ENCODE results near the gene ARHGAP32. TPM values are rescaled to one million over a fixed set of nuclear protein-coding genes. Genes with fewer than 3 reads are reported as not detected.
"Not testable (repeated sequence)": the region's sequence is repeated elsewhere in the genome, so short reads cannot be mapped to it uniquely, and the experiment has no call there.

ARHGAP32 gene
- total RNA-seq, 8 experiments from 2014 or later, result 5.8 to 23.0 (median 18.4) TPM

DNA sequence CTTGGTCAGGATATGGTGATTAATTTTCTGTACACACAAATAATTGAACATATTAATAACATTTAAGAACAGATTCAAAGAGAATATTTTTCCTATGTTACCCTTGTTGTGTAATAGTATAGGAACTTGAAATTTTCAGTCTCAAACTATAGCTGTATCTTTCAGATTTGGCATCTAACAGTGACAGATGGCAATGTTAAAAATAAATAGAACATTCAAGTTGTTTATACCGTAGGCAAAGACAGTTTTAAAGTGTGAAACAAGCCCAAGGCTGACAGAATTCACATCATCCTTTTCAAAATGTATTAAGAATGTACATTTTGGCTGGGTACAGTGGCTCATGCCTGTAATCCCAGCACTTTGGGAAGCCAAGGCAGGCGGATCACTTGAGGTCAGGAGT is 156.9 kb downstream of the ARHGAP32 start:
- Histone ChIP-seq H3K4me1 (replicated peaks in 1 of 2) (no peaks in the 10 kb centered on the region), H3K27ac (no peak overlapping the region), H3K4me3 (no peak overlapping the region)
- in situ Hi-C loops (cut with MboI; ENCODE audit: low pct_unique_long_range_greater_than_20kb in 2 of 9, low sequenced_read_pairs in 9 of 9, unreplicated experiment in 9 of 9), result no loop called here
- WGBS, 10 experiments, result 43 to 100% (median 94%) methylated on average over 1 to 2 of the region's 2 CpGs; no CpG with 5 or more reads in 1 of the 10 experiments
- no peak for ATAC-seq (replicated peaks in 6 of 8)

GRCh38 chr11:129034001-129034400 is 158.1 kb downstream of the ARHGAP32 start:
- Histone ChIP-seq H3K4me3 (no peak overlapping the region), H3K27ac (peak overlapping the region in 1 of 2 donors; percentile 17), H3K4me1 (replicated peaks in 1 of 2) (no peaks in the 10 kb centered on the region)
- in situ Hi-C loops (cut with MboI; ENCODE audit: low pct_unique_long_range_greater_than_20kb in 2 of 9, low sequenced_read_pairs in 9 of 9, unreplicated experiment in 9 of 9), result no loop called here
- peak in 2 of 8 experiments; percentile 53 to 57 for ATAC-seq (replicated peaks in 6 of 8)
- 83 to 100% (median 92%) methylated on average over 1 of the region's 1 CpG; no CpG with 5 or more reads in 1 of the 10 experiments for WGBS, 10 experiments

DNA sequence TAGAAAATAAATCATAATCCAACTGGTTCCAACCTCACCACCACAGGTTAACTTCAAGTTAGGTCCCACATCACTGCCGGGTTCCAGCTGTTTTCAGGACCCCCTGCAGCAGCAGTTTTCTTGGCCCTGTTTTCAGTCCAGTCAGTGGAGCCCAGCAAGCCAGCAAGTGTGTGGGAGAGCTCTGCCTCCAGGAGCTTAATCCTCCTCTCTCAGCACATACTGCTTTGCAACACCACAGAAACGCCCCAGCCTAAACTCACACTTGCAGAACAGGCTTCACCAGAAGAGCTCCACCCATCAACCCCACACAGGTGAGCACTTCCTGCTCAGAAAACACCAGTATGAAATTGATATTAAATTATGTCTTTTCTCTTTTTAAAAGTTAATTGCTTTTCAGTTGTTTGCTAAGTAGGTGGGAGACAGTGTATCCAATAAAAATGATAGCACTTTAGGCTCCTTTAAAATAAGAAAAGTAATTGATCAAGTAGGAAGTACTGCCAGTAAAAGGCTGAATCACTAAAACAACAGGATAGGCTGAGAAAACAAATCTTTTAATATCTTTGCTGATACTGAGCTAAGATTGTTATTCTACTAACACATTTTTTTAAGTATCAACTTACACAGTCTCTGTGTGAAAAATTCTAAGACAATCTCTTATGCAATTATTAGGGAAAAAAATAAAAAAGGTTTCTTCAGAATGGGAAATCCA is 168.0 kb downstream of the ARHGAP32 start:
- in situ Hi-C loops (cut with MboI; ENCODE audit: low pct_unique_long_range_greater_than_20kb in 2 of 9, low sequenced_read_pairs in 9 of 9, unreplicated experiment in 9 of 9), result no loop called here
- H3K4me1 ChIP-seq (replicated peaks in 1 of 2), result no peaks in the 10 kb centered on the region
- no peak overlapping the region for H3K4me3 ChIP-seq
- 33 to 83% (median 73%) methylated on average over 1 to 2 of the region's 2 CpGs; no CpG with 5 or more reads in 4 of the 10 experiments for WGBS, 10 experiments
- peak in 3 of 8 experiments; percentile 44 to 90 (median 73) for ATAC-seq (replicated peaks in 6 of 8)
- H3K27ac ChIP-seq, result no peak overlapping the region

GRCh38 chr11:129021295-129021694 is 170.8 kb downstream of the ARHGAP32 start:
- Histone ChIP-seq H3K4me3 (no peak overlapping the region), H3K4me1 (replicated peaks in 1 of 2) (no peaks in the 10 kb centered on the region), H3K27ac (no peak overlapping the region)
- 11 to 100% (median 71%) methylated on average over 1 of the region's 1 CpG; no CpG with 5 or more reads in 1 of the 10 experiments for WGBS, 10 experiments
- peak in 1 of 8 experiments; percentile 54 for ATAC-seq (replicated peaks in 6 of 8)
- in situ Hi-C loops (cut with MboI; ENCODE audit: low pct_unique_long_range_greater_than_20kb in 2 of 9, low sequenced_read_pairs in 9 of 9, unreplicated experiment in 9 of 9), result no loop called here

DNA sequence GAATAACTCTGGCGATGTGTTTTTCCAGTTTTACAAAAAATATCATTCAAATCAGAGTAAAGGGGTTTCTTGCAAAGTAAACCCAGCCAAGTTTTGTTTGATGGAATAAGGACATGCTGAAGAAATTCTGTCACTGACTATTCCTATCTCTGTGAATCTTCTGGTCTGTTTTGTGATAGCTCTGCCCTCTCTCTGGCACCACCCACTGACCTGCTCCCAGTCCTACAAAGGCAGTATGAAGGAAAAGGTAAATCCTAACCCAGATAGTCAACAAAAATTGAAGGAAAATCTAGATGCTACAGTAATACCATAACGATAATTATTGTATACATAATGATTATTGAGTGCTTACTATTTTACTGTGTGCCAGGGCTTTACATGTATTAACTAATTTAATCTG is 173.1 kb downstream of the ARHGAP32 start:
- ATAC-seq (replicated peaks in 6 of 8), result no peak
- Histone ChIP-seq H3K4me1 (replicated peaks in 1 of 2) (no peaks in the 10 kb centered on the region), H3K27ac (no peak overlapping the region), H3K4me3 (no peak overlapping the region)
- in situ Hi-C loops (cut with MboI; ENCODE audit: low pct_unique_long_range_greater_than_20kb in 2 of 9, low sequenced_read_pairs in 9 of 9, unreplicated experiment in 9 of 9), result no loop called here
- 65 to 100% (median 100%) methylated on average over 1 to 2 of the region's 2 CpGs for WGBS, 10 experiments

DNA sequence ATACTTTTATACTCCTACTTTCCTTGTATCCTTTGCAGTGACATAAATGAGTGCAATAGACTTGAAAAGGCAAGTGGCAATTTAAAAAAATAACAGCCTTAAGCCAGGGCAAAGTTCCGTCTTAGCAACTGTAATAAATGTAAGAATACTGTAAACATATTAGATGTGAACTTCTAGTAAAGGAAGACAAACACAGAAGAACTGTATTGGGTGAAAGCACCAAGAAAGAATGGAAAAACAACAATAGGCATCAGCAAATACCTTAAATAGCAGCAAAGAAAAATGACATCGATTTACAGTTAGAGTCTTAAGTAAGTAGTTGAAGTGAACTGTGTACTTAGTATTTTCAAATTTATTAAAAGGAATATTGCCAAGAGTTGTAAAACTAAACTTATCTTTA is 174.0 kb downstream of the ARHGAP32 start:
- no peak for ATAC-seq (replicated peaks in 6 of 8)
- in situ Hi-C loops (cut with MboI; ENCODE audit: low pct_unique_long_range_greater_than_20kb in 2 of 9, low sequenced_read_pairs in 9 of 9, unreplicated experiment in 9 of 9), result no loop called here
- no peak overlapping the region for H3K27ac ChIP-seq
- WGBS, 10 experiments, result 83 to 100% (median 95%) methylated on average over 2 of the region's 2 CpGs
- no peaks in the 10 kb centered on the region for H3K4me1 ChIP-seq (replicated peaks in 1 of 2)
- no peak overlapping the region for H3K4me3 ChIP-seq

DNA sequence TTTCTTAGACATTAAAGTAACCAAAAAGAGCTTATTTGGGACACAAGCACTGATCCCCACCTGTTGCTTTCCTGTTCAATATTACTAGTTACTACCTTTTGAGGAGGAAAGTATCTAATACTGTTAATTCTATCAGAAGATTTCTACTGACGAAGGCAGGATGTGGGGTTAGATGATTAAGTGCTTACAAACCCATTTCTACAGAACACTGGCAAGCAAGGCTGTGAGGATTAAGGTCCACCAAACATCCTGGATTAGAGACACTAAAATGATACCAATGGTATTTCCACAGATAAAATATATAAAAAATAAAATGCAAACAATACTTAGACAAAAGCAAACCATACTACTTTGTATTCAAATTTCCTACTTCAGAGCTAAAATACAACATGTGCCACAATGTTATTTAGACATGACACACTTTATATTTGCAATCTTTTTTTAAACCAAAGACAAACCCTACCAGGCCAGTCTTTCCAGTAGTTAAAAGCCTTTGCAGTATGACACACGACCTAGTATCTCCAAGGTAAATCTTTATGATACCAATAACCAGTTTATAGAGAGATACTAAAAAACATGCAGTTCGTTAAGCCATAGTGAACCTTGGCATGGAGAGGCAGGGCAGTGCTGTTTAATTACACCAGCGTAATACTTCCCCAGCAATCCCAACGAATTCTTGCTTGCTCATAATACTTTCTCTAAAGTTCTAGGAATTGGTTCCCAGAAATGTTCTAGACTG is 178.2 kb downstream of the ARHGAP32 start:
- in situ Hi-C loops (cut with MboI; ENCODE audit: low pct_unique_long_range_greater_than_20kb in 2 of 9, low sequenced_read_pairs in 9 of 9, unreplicated experiment in 9 of 9), result no loop called here
- no peak overlapping the region for H3K27ac ChIP-seq
- no peak overlapping the region for H3K4me3 ChIP-seq
- no peaks in the 10 kb centered on the region for H3K4me1 ChIP-seq (replicated peaks in 1 of 2)
- 75 to 100% (median 93%) methylated on average over 1 to 5 of the region's 5 CpGs; no CpG with 5 or more reads in 2 of the 10 experiments for WGBS, 10 experiments
- no peak for ATAC-seq (replicated peaks in 6 of 8)

- no peak overlapping the region for H3K4me3 ChIP-seq
- H3K4me1 ChIP-seq (replicated peaks in 1 of 2), result no peaks in the 10 kb centered on the region
- in situ Hi-C loops (cut with MboI; ENCODE audit: low pct_unique_long_range_greater_than_20kb in 2 of 9, low sequenced_read_pairs in 9 of 9, unreplicated experiment in 9 of 9), result no loop called here
- ATAC-seq (replicated peaks in 6 of 8), result no peak
- 83 to 100% (median 100%) methylated on average over 1 to 4 of the region's 4 CpGs for WGBS, 10 experiments
- H3K27ac ChIP-seq, result no peak overlapping the region
Measured at GRCh38 chr11:129012880-129013279, 179.2 kb downstream of the ARHGAP32 start.

- 57 to 100% (median 100%) methylated on average over 1 to 3 of the region's 4 CpGs; no CpG with 5 or more reads in 1 of the 10 experiments for whole genome bisulfite sequencing, 10 experiments
- Histone ChIP-seq H3K4me3 (no peak overlapping the region), H3K27ac (no peak overlapping the region), H3K4me1 (replicated peaks in 1 of 2) (no peaks in the 10 kb centered on the region)
- ATAC-seq (replicated peaks in 6 of 8), result no peak
- in situ Hi-C loops (cut with MboI; ENCODE audit: low pct_unique_long_range_greater_than_20kb in 2 of 9, low sequenced_read_pairs in 9 of 9, unreplicated experiment in 9 of 9), result no loop called here
Measured at GRCh38 chr11:129006161-129006560, 186.0 kb downstream of the ARHGAP32 start.

DNA sequence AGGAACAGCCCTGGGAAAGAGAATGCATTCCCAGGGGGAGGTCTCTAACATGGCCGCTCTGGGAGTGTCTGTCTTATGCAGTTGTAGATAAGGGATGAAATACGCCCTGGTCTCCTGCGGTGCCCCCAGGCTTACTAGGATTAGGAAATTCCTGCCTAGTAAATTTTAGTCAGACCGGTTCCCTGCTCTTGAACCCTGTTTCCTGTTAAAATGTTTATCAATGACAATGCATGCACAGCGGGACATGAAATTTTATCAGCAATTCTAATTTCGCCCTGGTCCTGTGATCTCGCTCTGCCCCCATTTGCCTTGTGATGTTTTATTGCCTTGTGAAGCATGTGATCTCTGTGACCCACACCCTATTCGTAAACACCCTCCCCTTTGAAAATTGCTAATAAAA is 193.0 kb downstream of the ARHGAP32 start:
- H3K27ac ChIP-seq; ATAC-seq (replicated peaks in 6 of 8); H3K4me1 ChIP-seq (replicated peaks in 1 of 2); H3K4me3 ChIP-seq: not testable (repeated sequence)
- WGBS, 10 experiments, result 75 to 100% (median 92%) methylated on average over 2 to 7 of the region's 8 CpGs; no CpG with 5 or more reads in 2 of the 10 experiments
- in situ Hi-C loops (cut with MboI; ENCODE audit: low pct_unique_long_range_greater_than_20kb in 2 of 9, low sequenced_read_pairs in 9 of 9, unreplicated experiment in 9 of 9), result loop anchor here in 1 of 9 experiments (25.0 kb wide), 1 partner anchor 88 kb away; no protein-coding TSS in a partner anchor

- ATAC-seq (replicated peaks in 6 of 8), result peak in 2 of 8 experiments; percentile 46 to 90
- H3K4me3 ChIP-seq, result no peak overlapping the region
- no peak overlapping the region for H3K27ac ChIP-seq
- no peaks in the 10 kb centered on the region for H3K4me1 ChIP-seq (replicated peaks in 1 of 2)
- in situ Hi-C loops (cut with MboI; ENCODE audit: low pct_unique_long_range_greater_than_20kb in 2 of 9, low sequenced_read_pairs in 9 of 9, unreplicated experiment in 9 of 9), result loop anchor here in 1 of 9 experiments (25.0 kb wide), 1 partner anchor 99 kb away; no protein-coding TSS in a partner anchor
Measured at GRCh38 chr11:128988242-128988970, 203.7 kb downstream of the ARHGAP32 start.

GRCh38 chr11:128985880-128986279 is 206.2 kb downstream of the ARHGAP32 start:
- ATAC-seq (replicated peaks in 6 of 8), result no peak
- Histone ChIP-seq H3K4me1 (replicated peaks in 1 of 2) (no peaks in the 10 kb centered on the region), H3K4me3 (no peak overlapping the region), H3K27ac (no peak overlapping the region)
- in situ Hi-C loops (cut with MboI; ENCODE audit: low pct_unique_long_range_greater_than_20kb in 2 of 9, low sequenced_read_pairs in 9 of 9, unreplicated experiment in 9 of 9), result loop anchor here in 1 of 9 experiments (25.0 kb wide), 1 partner anchor 101 kb away; no protein-coding TSS in a partner anchor
- WGBS, 10 experiments, result 75 to 100% (median 92%) methylated on average over 1 to 5 of the region's 5 CpGs

DNA sequence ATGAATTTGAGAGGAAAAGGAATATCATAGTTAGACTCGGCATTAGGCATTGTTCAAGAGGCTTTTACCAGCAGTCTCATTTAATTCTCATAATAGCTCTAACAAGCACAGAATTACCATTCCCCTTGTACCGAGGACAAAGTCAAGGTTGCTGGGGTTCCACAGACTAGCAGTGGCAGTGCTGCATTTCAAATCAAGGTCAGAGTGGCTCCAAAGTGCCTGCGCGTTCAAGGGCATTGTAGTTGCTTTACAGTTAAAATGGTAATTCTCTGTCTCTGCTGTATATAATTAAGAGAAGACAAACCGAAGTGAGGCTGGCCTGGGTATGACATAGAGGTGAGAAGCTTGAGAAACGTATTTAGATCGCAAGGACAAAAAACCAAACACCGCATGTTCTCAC is 209.1 kb downstream of the ARHGAP32 start:
- no peak overlapping the region for H3K27ac ChIP-seq
- in situ Hi-C loops (cut with MboI; ENCODE audit: low pct_unique_long_range_greater_than_20kb in 2 of 9, low sequenced_read_pairs in 9 of 9, unreplicated experiment in 9 of 9), result loop anchor here in 1 of 9 experiments (25.0 kb wide), 1 partner anchor 104 kb away; no protein-coding TSS in a partner anchor
- 66 to 100% (median 88%) methylated on average over 1 to 4 of the region's 8 CpGs; no CpG with 5 or more reads in 1 of the 10 experiments for WGBS, 10 experiments
- no peaks in the 10 kb centered on the region for H3K4me1 ChIP-seq (replicated peaks in 1 of 2)
- H3K4me3 ChIP-seq, result no peak overlapping the region
- peak in 5 of 8 experiments; percentile 63 to 82 (median 71) for ATAC-seq (replicated peaks in 6 of 8)
